Liver (tissue), 3 donors: Measurements from ENCODE around the gene RAB32.

Experiments
- ATF3 ChIP-seq: IDR thresholded peaks from 2 replicates; pipeline ENCODE4 v1.6.1; 2016; ENCODE audit warnings: antibody characterized with exemption
- CTCF ChIP-seq: fragments of 150-350 bp; IDR thresholded peaks from 2 replicates; pipeline ENCODE4 v1.5.1; 2017; ENCODE audit warnings: improper control_type of control experiment, low read depth, low read length; ENCODE audit not compliant: missing input control
- MAX ChIP-seq: IDR thresholded peaks from 2 replicates; pipeline ENCODE4 v1.6.1; 2016; ENCODE audit warnings: antibody characterized with exemption
- RAD21 ChIP-seq, 2 donors: IDR thresholded peaks; 2 replicates each; pipeline ENCODE4 v1.6.1; 2016; ENCODE audit warnings: antibody characterized with exemption in 2 of 2, mild to moderate bottlenecking in 2 of 2
- RXRA ChIP-seq, 2 donors: IDR thresholded peaks; 2 replicates each; pipeline ENCODE4 v1.6.1; 2017 to 2018; ENCODE audit warnings: antibody characterized with exemption in 2 of 2, mild to moderate bottlenecking in 1 of 2
- donor health status: healthy.
- donor health status: healthy.

GRCh38 chr6:146547889-146548288, 4.3 kb downstream of the RAB32 start:
- TF ChIP-seq ATF3 (no peak), CTCF (no peak), RXRA (IDR thresholded peaks at IDR 0.05) (no peak), MAX (no peak), RAD21 (IDR thresholded peaks at IDR 0.05) (no peak)
